Prostate gland (tissue), 2 donors: Measurements from ENCODE around the gene GUCA1A. TPM values are rescaled to one million over a fixed set of nuclear protein-coding genes. Genes with fewer than 3 reads are reported as not detected.
"Not testable (repeated sequence)": the region's sequence is repeated elsewhere in the genome, so short reads cannot be mapped to it uniquely, and the experiment has no call there.

Experiments used
- DNase-seq: peaks from one replicate; pipeline ENCODE4 v3.0.0-alpha.2; 2019; ENCODE audit warnings: low spot score
- H3K27ac ChIP-seq, 2 donors: fragments of 200-600 bp; sonication (generic); 2 replicates each; pipeline ENCODE4 v1.5.1; 2017 to 2019
- H3K27me3 ChIP-seq: fragments of 200-600 bp; sonication (generic); replicated peaks from 2 replicates; pipeline ENCODE4 v1.5.1; 2019; ENCODE audit not compliant: insufficient read depth
- H3K36me3 ChIP-seq, 2 donors: fragments of 200-600 bp; sonication (generic); 1 replicate in 1 of 2; 2 replicates in 1 of 2; pipeline versions ENCODE4 v1.5.1 to v1.8.1; 2017 to 2019
- H3K4me1 ChIP-seq: fragments of 200-600 bp; sonication (generic); replicated peaks from 2 replicates; pipeline ENCODE4 v1.5.1; 2019
- H3K4me3 ChIP-seq, 2 donors: fragments of 200-600 bp; sonication (generic); 2 replicates each; pipeline ENCODE4 v1.5.1; 2017 to 2019
- H3K9me3 ChIP-seq: fragments of 200-600 bp; sonication (generic); 2 replicates; pipeline ENCODE4 v1.5.1; 2017
- CTCF ChIP-seq, 4 experiments: fragments of 200-600 bp in 2 of 4; fragments of 450-650 bp in 2 of 4; sonication (generic) in 2 of 4; IDR thresholded peaks; 1 replicate in 3 of 4; 2 replicates in 1 of 4; pipeline ENCODE4 v1.5.1; 2016 to 2019; ENCODE audit warnings: antibody characterized with exemption in 4 of 4, mild to moderate bottlenecking in 2 of 4, moderate library complexity in 2 of 4
- POLR2A ChIP-seq: fragments of 450-650 bp; IDR thresholded peaks from one replicate; pipeline ENCODE4 v1.6.1; 2016; ENCODE audit warnings: antibody characterized with exemption, mild to moderate bottlenecking
- POLR2AphosphoS5 ChIP-seq: sonication (generic); formaldehyde crosslinking; IDR thresholded peaks from one replicate; pipeline ENCODE4 v1.6.1; 2017; ENCODE audit warnings: antibody characterized with exemption
- WGBS: methylation state at CpG from one replicate; pipeline ENCODE4 v1.1.5; 2018; 5-methylcytosine and 5-hydroxymethylcytosine counted together
- intact Hi-C: fragments of 100-400 bp; cut with DNase I; formaldehyde crosslinking; loops from one replicate; pipeline ENCODE4 v1.14.2; 2022
- total RNA-seq, 2 donors: library from RNA; depleted of rRNA; stranded (reverse); fragments of >200 nt; gene quantifications; one replicate each; pipeline ENCODE4 v1.1.0, GENCODE V29; 2016

The GUCA1A gene
- total RNA-seq, 2 donors from 2014 or later, result 2.1 TPM; not detected in 1

- peak overlapping the region; percentile 18 to 51 for H3K27ac ChIP-seq
- H3K27me3 ChIP-seq, result no peaks in the 10 kb centered on the region
- DNase-seq, result no peak
- peaks cover 3% of the 10 kb centered on the region in 2 donors for H3K36me3 ChIP-seq
- no peaks in the 10 kb centered on the region for H3K9me3 ChIP-seq
- WGBS, result 22% methylated on average over 1 of the region's 1 CpG
- intact Hi-C loops, result no loop called here
- no peak overlapping the region for H3K4me3 ChIP-seq
- no peaks in the 10 kb centered on the region for H3K4me1 ChIP-seq
- TF ChIP-seq CTCF (IDR thresholded peaks at IDR 0.05) (no peak), POLR2A (no peak), POLR2AphosphoS5 (peak; percentile 21)
Observed at GRCh38 chr6:42210551-42210950, 37.4 kb downstream of the GUCA1A start.

GRCh38 chr6:42211726-42212125 is 38.6 kb downstream of the GUCA1A start:
- no peak for DNase-seq
- no peaks in the 10 kb centered on the region for H3K27me3 ChIP-seq
- TF ChIP-seq POLR2AphosphoS5, result no peak
- no peak for TF ChIP-seq CTCF (IDR thresholded peaks at IDR 0.05)
- TF ChIP-seq POLR2A, result no peak
- peak overlapping the region in 1 of 2 donors; percentile 51 for H3K27ac ChIP-seq
- H3K9me3 ChIP-seq, result no peaks in the 10 kb centered on the region
- peaks cover 3% of the 10 kb centered on the region in 2 donors for H3K36me3 ChIP-seq
- 87% methylated on average over 6 of the region's 6 CpGs for WGBS
- no peaks in the 10 kb centered on the region for H3K4me1 ChIP-seq
- intact Hi-C loops, result no loop called here
- H3K4me3 ChIP-seq, result no peak overlapping the region

GRCh38 chr6:42212442-42212841 is 39.3 kb downstream of the GUCA1A start:
- Histone ChIP-seq H3K4me1 (no peaks in the 10 kb centered on the region), H3K9me3 (no peaks in the 10 kb centered on the region), H3K4me3 (no peak overlapping the region), H3K36me3 (peaks cover 3% of the 10 kb centered on the region in 2 donors), H3K27ac (no peak overlapping the region), H3K27me3 (no peaks in the 10 kb centered on the region)
- no peak for TF ChIP-seq POLR2A
- TF ChIP-seq CTCF (IDR thresholded peaks at IDR 0.05), result no peak
- no peak for TF ChIP-seq POLR2AphosphoS5
- DNase-seq, result no peak
- intact Hi-C loops, result no loop called here
- 72% methylated on average over 3 of the region's 3 CpGs for WGBS

- 83% methylated on average over 18 of the region's 18 CpGs for WGBS
- peak overlapping the region in 1 of 2 donors; percentile 66 for H3K4me3 ChIP-seq
- intact Hi-C loops, result loop anchor here (2.0 kb wide), 1 partner anchor 330 kb away; no protein-coding TSS in a partner anchor
Observed at GRCh38 chr6:42216495-42216894, 43.3 kb downstream of the GUCA1A start.

GRCh38 chr6:42217157-42217518 is 44.0 kb downstream of the GUCA1A start:
- Histone ChIP-seq H3K36me3 (no peaks in the 10 kb centered on the region), H3K4me1 (no peaks in the 10 kb centered on the region), H3K27ac (peak overlapping the region; percentile 51 to 72), H3K9me3 (no peaks in the 10 kb centered on the region), H3K27me3 (no peaks in the 10 kb centered on the region), H3K4me3 (peak overlapping the region; percentile 53 to 66)
- no peak for DNase-seq
- intact Hi-C loops, result loop anchor here (2.0 kb wide), 1 partner anchor 330 kb away; no protein-coding TSS in a partner anchor
- WGBS, result 2% methylated on average over 5 of the region's 5 CpGs
- TF ChIP-seq POLR2AphosphoS5 (no peak), CTCF (IDR thresholded peaks at IDR 0.05) (no peak), POLR2A (no peak)

More at GRCh38 chr6:42216495-42216894, 43.3 kb downstream of the GUCA1A start:
- not testable (repeated sequence) for H3K27ac ChIP-seq, H3K36me3 ChIP-seq, DNase-seq, H3K4me1 ChIP-seq, H3K27me3 ChIP-seq, H3K9me3 ChIP-seq
